Lung (tissue), 12 donors: ENCODE data around the gene WNT8B. TPM values are rescaled to one million over a fixed set of nuclear protein-coding genes. Genes with fewer than 3 reads are reported as not detected.
A peak's percentile ranks its signal among the peaks of the same experiment; 100 is the strongest.

Source experiments
- ATAC-seq: fragments of 200-7000 bp; cut with Tn5 transposase; one replicate; pipeline ENCODE4 v1.9.1; 2020; ENCODE audit warnings: moderate number of reproducible peaks; ENCODE audit not compliant: insufficient read depth, low FRiP score
- DNase-seq, 3 donors: peaks; one replicate each; pipeline ENCODE4 v3.0.0-alpha.2; 2013 to 2017
- H3K27ac ChIP-seq, 2 donors: one replicate each; pipeline ENCODE4 v1.5.1; 2013; ENCODE audit warnings: mild to moderate bottlenecking in 2 of 2, moderate library complexity in 2 of 2, control low read depth in 1 of 2, inconsistent platforms in 1 of 2, low read depth in 1 of 2, low read length in 1 of 2
- H3K27me3 ChIP-seq, 3 donors: one replicate each; pipeline ENCODE4 v1.5.1; 2013; ENCODE audit warnings: low read length in 2 of 3; ENCODE audit not compliant: control insufficient read depth in 3 of 3, insufficient read depth in 3 of 3
- H3K36me3 ChIP-seq, 4 donors: one replicate each; pipeline ENCODE4 v1.5.1; 2013; ENCODE audit warnings: low read length in 4 of 4, mild to moderate bottlenecking in 1 of 4, moderate library complexity in 1 of 4; ENCODE audit not compliant: control insufficient read depth in 4 of 4, insufficient read depth in 4 of 4
- H3K4me1 ChIP-seq, 5 donors: one replicate each; pipeline ENCODE4 v1.5.1; 2013; ENCODE audit warnings: low read length in 5 of 5, mild to moderate bottlenecking in 2 of 5, moderate library complexity in 1 of 5; ENCODE audit not compliant: control insufficient read depth in 5 of 5, insufficient read depth in 5 of 5
- H3K4me3 ChIP-seq: one replicate; pipeline ENCODE4 v1.5.1; 2013; ENCODE audit warnings: mild to moderate bottlenecking, control low read depth, moderate library complexity
- H3K9ac ChIP-seq, 2 donors: one replicate each; pipeline ENCODE4 v1.5.1; 2013; ENCODE audit warnings: low read length in 2 of 2, control low read depth in 1 of 2; ENCODE audit not compliant: insufficient read depth in 1 of 2
- H3K9me3 ChIP-seq, 4 donors: one replicate each; pipeline ENCODE4 v1.5.1; 2013; ENCODE audit warnings: low read length in 3 of 4, mild to moderate bottlenecking in 1 of 4, moderate library complexity in 1 of 4; ENCODE audit not compliant: control insufficient read depth in 4 of 4, insufficient read depth in 3 of 4
- CTCF ChIP-seq: IDR thresholded peaks from 2 replicates; pipeline ENCODE4 v1.5.1; 2012; ENCODE audit warnings: mild to moderate bottlenecking; ENCODE audit errors: control extremely low read depth, extremely low read depth
- WGBS, 2 donors: extraction: QIAGEN DNeasy Blood & Tissue Kit; methylation state at CpG; one replicate each; pipeline ENCODE4 v1.1.7; 2013; 5-methylcytosine and 5-hydroxymethylcytosine counted together
- polyA plus RNA-seq, 2 donors: library from polyadenylated mRNA; stranded (reverse); fragments of 200-250 nt; gene quantifications; one replicate each; pipeline ENCODE4 v1.2.1, GENCODE V29; 2013
- total RNA-seq, 2 donors: library from RNA; depleted of rRNA in 1 of 2; stranded (reverse); fragments of >200 nt in 1 of 2; gene quantifications; one replicate each; pipeline ENCODE4 v1.2.1, GENCODE V29; 2014 to 2021
- donor health status: control.
- donor health status: control.
- donor health status: Bipolar disorder and iron deficiency.
- donor health status: healthy.
- donor health status: DM: yes; HTN: yes; CAD: no.

Gene WNT8B
- total and polyA plus RNA-seq, 4 donors: 0.02 to 0.15 (median 0.04) TPM; not detected in 1

- TF ChIP-seq CTCF: no peak
- Histone ChIP-seq H3K36me3 (no peaks in the 10 kb centered on the region), H3K27me3 (no peaks in the 10 kb centered on the region), H3K4me1 (no peaks in the 10 kb centered on the region), H3K9ac (no peak overlapping the region), H3K27ac (no peak overlapping the region), H3K4me3 (no peak overlapping the region), H3K9me3 (no peaks in the 10 kb centered on the region)
- DNase-seq (no peak), ATAC-seq (no peak)
- 93 to 94% methylated on average over 6 of the region's 6 CpGs for WGBS, 2 donors
Observed at GRCh38 chr10:100438674-100439315, 24.0 kb upstream of the WNT8B start.

- 71 to 86% methylated on average over 3 of the region's 3 CpGs for WGBS, 2 donors
- no peaks in the 10 kb centered on the region for H3K27me3 ChIP-seq
- H3K36me3 ChIP-seq: no peaks in the 10 kb centered on the region
- H3K9me3 ChIP-seq: peaks cover 0 to 3% (median 1%) of the 10 kb centered on the region in 4 donors
- no peak overlapping the region for H3K27ac ChIP-seq
- H3K4me1 ChIP-seq: no peaks in the 10 kb centered on the region
- no peak for TF ChIP-seq CTCF
- ATAC-seq (no peak), DNase-seq (peak in 1 of 3 donors; percentile 22)
- no peak overlapping the region for H3K9ac ChIP-seq
- no peak overlapping the region for H3K4me3 ChIP-seq
Observed at GRCh38 chr10:100442548-100442947, 20.3 kb upstream of the WNT8B start.

- H3K27ac ChIP-seq: no peak overlapping the region
- DNase-seq (no peak), ATAC-seq (no peak)
- H3K9me3 ChIP-seq: peaks cover 0 to 3% (median 1%) of the 10 kb centered on the region in 4 donors
- H3K4me3 ChIP-seq: no peak overlapping the region
- WGBS, 2 donors: 71 to 83% methylated on average over 4 of the region's 4 CpGs
- no peaks in the 10 kb centered on the region for H3K36me3 ChIP-seq
- TF ChIP-seq CTCF: no peak
- no peak overlapping the region for H3K9ac ChIP-seq
- H3K4me1 ChIP-seq: no peaks in the 10 kb centered on the region
- H3K27me3 ChIP-seq: no peaks in the 10 kb centered on the region
Observed at GRCh38 chr10:100446130-100446761, 16.6 kb upstream of the WNT8B start.
